Subcutaneous abdominal adipose tissue (tissue), 5 donors: Measurements from ENCODE around the gene KCNMA1.

ENCODE experiments used
- H3K27ac ChIP-seq: one replicate; pipeline ENCODE4 v1.7.0; 2013; ENCODE audit warnings: low read depth, mild to moderate bottlenecking, inconsistent platforms, low read length, moderate library complexity
- H3K27me3 ChIP-seq, 5 donors: one replicate each; pipeline ENCODE4 v1.7.0; 2013; ENCODE audit warnings: low read length in 5 of 5, inconsistent platforms in 1 of 5; ENCODE audit not compliant: control insufficient read depth in 5 of 5, insufficient read depth in 4 of 5
- H3K36me3 ChIP-seq, 5 donors: one replicate each; pipeline ENCODE4 v1.7.0; 2013; ENCODE audit warnings: low read length in 5 of 5; ENCODE audit not compliant: control insufficient read depth in 5 of 5, insufficient read depth in 5 of 5
- H3K4me1 ChIP-seq, 5 donors: one replicate each; pipeline ENCODE4 v1.7.0; 2013; ENCODE audit warnings: low read length in 5 of 5, mild to moderate bottlenecking in 3 of 5, moderate library complexity in 1 of 5; ENCODE audit not compliant: control insufficient read depth in 5 of 5, insufficient read depth in 5 of 5
- H3K4me3 ChIP-seq, 5 donors: one replicate each; pipeline ENCODE4 v1.7.0; 2013; ENCODE audit warnings: low read length in 5 of 5, low read depth in 1 of 5
- H3K9ac ChIP-seq, 5 donors: one replicate each; pipeline ENCODE4 v1.7.0; 2013; ENCODE audit warnings: low read length in 5 of 5, mild to moderate bottlenecking in 4 of 5, moderate library complexity in 3 of 5
- H3K9me3 ChIP-seq, 5 donors: one replicate each; pipeline ENCODE4 v1.7.0; 2013; ENCODE audit warnings: low read length in 5 of 5; ENCODE audit not compliant: control insufficient read depth in 5 of 5
- donor health status: healthy.
- donor health status: healthy.
- donor health status: healthy.
- donor health status: healthy.
- donor health status: healthy.

KCNMA1 gene

GRCh38 chr10:76866841-76867586, 770.6 kb downstream of the KCNMA1 start:
- Histone ChIP-seq H3K27ac (no peak overlapping the region), H3K4me3 (no peak overlapping the region), H3K27me3 (peaks cover 0 to 2% (median 0%) of the 10 kb centered on the region in 5 donors), H3K9ac (no peak overlapping the region), H3K36me3 (no peaks in the 10 kb centered on the region), H3K4me1 (peaks cover 0 to 7% (median 0%) of the 10 kb centered on the region in 5 donors), H3K9me3 (peaks cover 0 to 4% (median 2%) of the 10 kb centered on the region in 5 donors)

DNA sequence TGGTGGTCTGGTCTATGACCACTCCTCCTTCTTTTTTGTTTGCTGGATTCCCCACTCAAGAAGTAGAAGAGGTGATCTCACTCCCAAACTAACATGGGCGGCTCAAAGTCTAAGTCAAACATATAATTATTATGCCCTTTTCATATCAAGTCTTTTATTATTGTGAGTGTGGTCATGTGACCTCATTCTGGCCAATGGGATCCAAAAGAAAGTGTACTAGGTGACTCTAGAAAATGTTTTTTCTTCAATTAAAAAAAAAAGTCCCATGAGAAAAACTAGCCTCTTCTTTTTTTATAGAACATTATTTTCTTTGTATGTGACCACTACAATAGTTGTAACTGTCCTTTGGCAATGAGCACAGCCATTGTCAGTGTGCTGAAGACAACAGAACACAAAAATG, 772.7 kb downstream of the KCNMA1 start:
- peaks cover 0 to 5% (median 0%) of the 10 kb centered on the region in 5 donors for H3K4me1 ChIP-seq
- no peaks in the 10 kb centered on the region for H3K36me3 ChIP-seq
- H3K27me3 ChIP-seq: no peaks in the 10 kb centered on the region
- H3K4me3 ChIP-seq: no peak overlapping the region
- no peak overlapping the region for H3K27ac ChIP-seq
- H3K9ac ChIP-seq: no peak overlapping the region
- peaks cover 0 to 4% (median 0%) of the 10 kb centered on the region in 5 donors for H3K9me3 ChIP-seq

DNA sequence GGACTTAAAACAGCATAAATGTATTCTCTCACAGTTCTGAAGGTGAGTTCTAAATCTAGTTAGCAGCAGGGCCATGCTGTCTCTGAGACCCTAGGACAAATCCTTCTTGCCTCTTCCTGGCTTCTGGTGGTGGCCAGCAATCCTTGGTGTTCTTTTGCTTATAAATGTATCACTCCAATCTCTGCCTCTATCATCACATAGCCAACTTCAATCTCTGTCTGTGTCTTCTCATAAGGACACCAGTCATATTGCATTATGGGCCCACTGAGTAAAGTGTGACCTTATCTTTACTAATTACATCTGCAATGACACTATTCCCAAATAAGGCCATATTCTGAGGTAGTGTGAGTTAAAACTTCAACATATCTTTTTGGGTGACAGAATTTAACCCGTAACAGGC, 778.9 kb downstream of the KCNMA1 start:
- no peaks in the 10 kb centered on the region for H3K36me3 ChIP-seq
- H3K4me1 ChIP-seq: no peaks in the 10 kb centered on the region
- no peak overlapping the region for H3K27ac ChIP-seq
- no peaks in the 10 kb centered on the region for H3K27me3 ChIP-seq
- H3K9ac ChIP-seq: no peak overlapping the region
- peaks cover 0 to 7% (median 4%) of the 10 kb centered on the region in 5 donors for H3K9me3 ChIP-seq
- no peak overlapping the region for H3K4me3 ChIP-seq

- H3K4me1 ChIP-seq: no peaks in the 10 kb centered on the region
- H3K27me3 ChIP-seq: no peaks in the 10 kb centered on the region
- H3K9me3 ChIP-seq: no peaks in the 10 kb centered on the region
- no peak overlapping the region for H3K27ac ChIP-seq
- no peak overlapping the region for H3K9ac ChIP-seq
- H3K4me3 ChIP-seq: no peak overlapping the region
- no peaks in the 10 kb centered on the region for H3K36me3 ChIP-seq
Measured at GRCh38 chr10:76840802-76841201, 796.8 kb downstream of the KCNMA1 start.

DNA sequence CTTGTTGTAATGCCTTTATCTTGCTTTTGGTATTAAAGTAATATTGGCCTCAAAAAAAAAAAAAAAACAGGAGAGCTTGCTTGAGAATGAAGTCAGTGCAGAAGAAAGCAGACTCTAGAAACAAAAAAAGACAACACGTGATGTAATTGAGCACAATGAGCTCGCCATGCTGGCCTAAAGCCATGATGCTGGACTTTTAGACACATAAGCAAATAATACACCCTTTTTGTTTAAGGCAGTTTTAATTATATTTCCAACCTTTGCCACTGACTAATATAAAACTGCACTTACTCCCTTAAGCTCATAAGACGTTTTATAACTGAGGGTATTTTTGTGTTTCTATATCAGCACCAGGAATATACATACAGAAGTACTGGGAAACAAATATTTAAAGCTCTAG, 798.3 kb downstream of the KCNMA1 start:
- H3K9ac ChIP-seq: no peak overlapping the region
- H3K27ac ChIP-seq: no peak overlapping the region
- H3K4me3 ChIP-seq: no peak overlapping the region
- H3K36me3 ChIP-seq: no peaks in the 10 kb centered on the region
- H3K9me3 ChIP-seq: no peaks in the 10 kb centered on the region
- H3K4me1 ChIP-seq: no peaks in the 10 kb centered on the region
- H3K27me3 ChIP-seq: no peaks in the 10 kb centered on the region

DNA sequence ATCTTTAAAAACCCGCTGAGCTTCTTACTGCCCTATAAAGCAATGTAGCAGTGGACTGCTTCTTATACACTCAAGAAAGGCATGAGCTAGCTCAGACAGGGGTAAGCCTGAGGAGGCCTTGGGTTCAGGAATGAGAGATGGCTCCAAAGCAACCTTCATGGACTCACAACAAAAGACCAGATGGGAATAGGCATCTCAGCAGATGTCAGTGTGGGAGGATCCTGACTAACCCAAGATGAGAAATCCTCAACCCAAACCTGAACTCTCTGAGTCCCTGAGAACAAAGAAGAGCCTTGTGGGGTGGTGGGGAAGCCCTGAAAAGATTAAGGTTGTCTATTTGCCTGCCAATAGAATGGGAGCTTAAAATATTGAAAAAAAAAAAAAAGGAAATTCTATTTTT, 807.4 kb downstream of the KCNMA1 start:
- Histone ChIP-seq H3K4me1 (peaks cover 0 to 14% (median 8%) of the 10 kb centered on the region in 5 donors), H3K27ac (no peak overlapping the region)

DNA sequence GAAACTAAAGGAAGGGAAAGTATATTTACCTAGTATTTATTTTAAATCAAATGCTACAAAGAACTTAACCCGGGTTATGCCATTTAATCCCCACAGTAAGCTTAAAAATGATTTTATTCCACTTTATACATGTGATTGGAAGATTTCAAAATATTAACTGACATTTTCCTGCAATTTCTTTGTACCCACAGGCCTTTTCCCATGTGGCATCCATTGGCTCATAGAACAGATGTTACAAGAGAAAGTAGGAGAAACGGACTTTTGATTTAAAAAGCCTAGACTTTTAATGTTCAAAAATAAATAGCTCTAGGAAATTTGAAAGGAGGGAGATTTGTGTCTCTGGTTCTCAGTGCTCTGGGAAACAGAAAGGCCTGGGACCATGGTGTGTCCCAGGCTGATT, 807.9 kb downstream of the KCNMA1 start:
- Histone ChIP-seq H3K9ac (no peak overlapping the region), H3K9me3 (no peaks in the 10 kb centered on the region), H3K27ac (no peak overlapping the region), H3K4me3 (no peak overlapping the region), H3K27me3 (no peaks in the 10 kb centered on the region), H3K36me3 (no peaks in the 10 kb centered on the region), H3K4me1 (peaks cover 0 to 14% (median 8%) of the 10 kb centered on the region in 5 donors)

More for the DNA sequence above, 807.4 kb downstream of the KCNMA1 start:
- Histone ChIP-seq H3K9me3 (no peaks in the 10 kb centered on the region), H3K4me3 (no peak overlapping the region), H3K36me3 (no peaks in the 10 kb centered on the region), H3K9ac (no peak overlapping the region), H3K27me3 (no peaks in the 10 kb centered on the region)
